Hair follicular keratinocyte (primary cell): Measurements from ENCODE around the gene CHRNA1. TPM values are rescaled to one million over a fixed set of nuclear protein-coding genes. Genes with fewer than 3 reads are reported as not detected.

Source experiments
- total RNA-seq: library from RNA; depleted of rRNA; stranded (reverse); fragments of >200 nt; gene quantifications from 2 replicates; pipeline ENCODE4 v1.2.3, GENCODE V29; 2015

CHRNA1 gene
- not detected in 2 replicates for total RNA-seq

DNA sequence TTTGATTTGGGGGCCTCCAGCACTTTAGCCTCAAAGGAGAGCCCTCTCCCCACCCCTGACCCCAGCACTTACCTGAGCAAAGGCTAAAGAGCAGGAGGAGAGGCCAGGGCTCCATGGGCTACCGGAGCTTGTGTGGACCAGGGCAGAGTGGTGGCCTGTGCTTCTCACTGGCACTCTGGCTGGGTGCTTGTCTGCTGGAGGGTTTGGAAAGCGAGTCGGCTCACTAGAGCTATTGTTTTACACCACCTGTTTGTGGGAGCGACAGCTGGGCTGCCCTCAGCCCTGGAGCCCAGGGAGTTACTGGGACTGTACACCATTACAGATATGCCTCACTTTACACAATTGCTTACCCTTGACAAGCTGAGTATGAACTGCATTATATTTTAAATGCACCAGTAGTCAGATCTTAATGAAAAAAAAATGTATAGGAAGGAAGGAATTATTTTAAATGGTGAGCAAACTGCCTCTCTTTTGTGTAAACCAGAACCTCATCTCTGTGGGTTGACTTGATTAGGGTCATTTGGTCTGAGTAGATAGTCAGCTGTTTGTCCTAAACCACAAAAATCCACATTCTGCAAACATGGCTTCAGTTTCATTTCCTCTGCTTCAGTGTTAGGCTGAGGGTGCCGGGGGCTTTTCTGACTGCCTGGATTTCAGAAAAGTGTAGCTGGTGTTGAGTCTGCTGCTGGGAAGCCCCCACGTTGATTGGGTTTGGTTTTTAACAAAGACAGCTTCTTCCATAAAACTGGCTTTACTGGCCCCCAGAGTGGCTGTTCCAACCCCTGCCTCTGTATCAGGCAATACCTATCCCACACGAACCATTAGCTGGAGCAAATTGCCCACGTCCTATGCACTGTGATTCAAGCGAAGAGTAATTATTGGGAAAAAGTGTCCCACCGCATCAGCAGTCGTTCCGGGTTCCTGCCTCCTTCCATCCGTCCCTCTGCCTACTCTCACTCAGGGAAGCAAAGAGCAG is at the start of gene CHRNA1:
CHRNA1 (minus strand) TSS at position 193 of the 976 bp plus-strand sequence; CDS start at position 115, 78 bp downstream.

Other genes with a start within 250 kb of the CHRNA1 start
- gene WIPF1, start 166.7 kb downstream of the CHRNA1 start, total RNA-seq: 0.62 and 1.3 TPM in 2 replicates
- 0.65 and 1.1 TPM in 2 replicates for gene CHN1, start 240.9 kb upstream of the CHRNA1 start, total RNA-seq